Endothelial cell of hepatic sinusoid (primary cell): Measurements from ENCODE around the gene COX7A2L.
"Not testable (repeated sequence)": the region's sequence is repeated elsewhere in the genome, so short reads cannot be mapped to it uniquely, and the experiment has no call there.

Source experiments
- in situ Hi-C: cut with HindIII; loops from 2 replicates; pipeline ENCODE4 v1.10.0; 2017; ENCODE audit warnings: low sequenced_read_pairs

Gene COX7A2L

GRCh38 chr2:42368817-42369531, 8.0 kb upstream of the COX7A2L start:
- in situ Hi-C loops: no loop called here

- in situ Hi-C loops: no loop called here
These were observed 6.8 kb upstream of the COX7A2L start for GRCh38 chr2:42367835-42368234.

GRCh38 chr2:42366411-42366810, 5.4 kb upstream of the COX7A2L start:
- in situ Hi-C loops: no loop called here

- in situ Hi-C loops: no loop called here
These were observed 3.6 kb upstream of the COX7A2L start for GRCh38 chr2:42364658-42365057.

GRCh38 chr2:42363413-42363812, 2.4 kb upstream of the COX7A2L start:
- in situ Hi-C loops: no loop called here

- in situ Hi-C loops: no loop called here
These were observed 789 bp upstream of the COX7A2L start for GRCh38 chr2:42361728-42362283.

- in situ Hi-C loops: no loop called here
These were observed 526 bp downstream of the COX7A2L start for GRCh38 chr2:42360493-42360889.

- in situ Hi-C loops: no loop called here
These were observed 993 bp downstream of the COX7A2L start for GRCh38 chr2:42359965-42360483.

- in situ Hi-C loops: no loop called here
These were observed 1.6 kb downstream of the COX7A2L start for GRCh38 chr2:42359304-42359964.

- in situ Hi-C loops: no loop called here
These were observed 7.1 kb downstream of the COX7A2L start for GRCh38 chr2:42353792-42354429.

GRCh38 chr2:42351864-42352263, 9.2 kb downstream of the COX7A2L start:
- in situ Hi-C loops: no loop called here

- in situ Hi-C loops: no loop called here
These were observed 10.5 kb downstream of the COX7A2L start for GRCh38 chr2:42350434-42351063.

GRCh38 chr2:42348113-42348805, 12.8 kb downstream of the COX7A2L start:
- in situ Hi-C loops: no loop called here

GRCh38 chr2:42347518-42347917, 13.5 kb downstream of the COX7A2L start:
- in situ Hi-C loops: not testable (repeated sequence)

- in situ Hi-C loops: not testable (repeated sequence)
These were observed 14.2 kb downstream of the COX7A2L start for GRCh38 chr2:42346856-42347255.

- in situ Hi-C loops: no loop called here
These were observed 15.0 kb downstream of the COX7A2L start for GRCh38 chr2:42345986-42346385.

GRCh38 chr2:42342795-42343241, 18.2 kb downstream of the COX7A2L start:
- in situ Hi-C loops: no loop called here

- in situ Hi-C loops: no loop called here
These were observed 18.8 kb downstream of the COX7A2L start for GRCh38 chr2:42342061-42342794.

GRCh38 chr2:42340938-42341636, 19.9 kb downstream of the COX7A2L start:
- in situ Hi-C loops: no loop called here
